ENCODE data around the gene PRKCA. TPM values are rescaled to one million over a fixed set of nuclear protein-coding genes. Genes with fewer than 3 reads are reported as not detected.

The PRKCA gene
- total and polyA plus RNA-seq, 10 of the 15 experiments (the other 5 are each of a cell fraction or from before 2014, with no cell fraction given): 0.11 to 14.6 (median 0.72) TPM

GRCh38 chr17:66667491-66668030 lies 365.1 kb downstream of the PRKCA start (continued):
- peak; percentile 79; the same call in 1 of the 2 replicates for TF ChIP-seq ZNF687 (IDR thresholded peaks at IDR 0.05)
- TF ChIP-seq TCF7 (IDR thresholded peaks at IDR 0.05; ENCODE audit: borderline replicate concordance): peak; percentile 98
- TF ChIP-seq PAX5 (IDR thresholded peaks at IDR 0.05; ENCODE audit: borderline replicate concordance, low read depth, low read length): 0 out of 2 replicates have a peak, but pooled peaks have one; percentile 10
- peak; percentile 78 for TF ChIP-seq IKZF1 (conservative IDR thresholded peaks at IDR 0.05)
- TF ChIP-seq, protein P1, sequence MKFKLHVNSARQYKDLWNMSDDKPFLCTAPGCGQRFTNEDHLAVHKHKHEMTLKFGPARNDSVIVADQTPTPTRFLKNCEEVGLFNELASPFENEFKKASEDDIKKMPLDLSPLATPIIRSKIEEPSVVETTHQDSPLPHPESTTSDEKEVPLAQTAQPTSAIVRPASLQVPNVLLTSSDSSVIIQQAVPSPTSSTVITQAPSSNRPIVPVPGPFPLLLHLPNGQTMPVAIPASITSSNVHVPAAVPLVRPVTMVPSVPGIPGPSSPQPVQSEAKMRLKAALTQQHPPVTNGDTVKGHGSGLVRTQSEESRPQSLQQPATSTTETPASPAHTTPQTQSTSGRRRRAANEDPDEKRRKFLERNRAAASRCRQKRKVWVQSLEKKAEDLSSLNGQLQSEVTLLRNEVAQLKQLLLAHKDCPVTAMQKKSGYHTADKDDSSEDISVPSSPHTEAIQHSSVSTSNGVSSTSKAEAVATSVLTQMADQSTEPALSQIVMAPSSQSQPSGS (IDR thresholded peaks at IDR 0.05; ENCODE audit: low read length): 0 out of 2 replicates have a peak, but pooled peaks have one; percentile 21
- no peak for TF ChIP-seq BRCA1 (IDR thresholded peaks at IDR 0.05; ENCODE audit: low read depth, low read length)
- TF ChIP-seq NBN (IDR thresholded peaks at IDR 0.05): peak; percentile 85
- peak; percentile 22; the same call in 1 of the 2 replicates for TF ChIP-seq SPI1 (IDR thresholded peaks at IDR 0.05; ENCODE audit: borderline replicate concordance, insufficient read depth, low read depth, low read length)
- TF ChIP-seq, protein P2, sequence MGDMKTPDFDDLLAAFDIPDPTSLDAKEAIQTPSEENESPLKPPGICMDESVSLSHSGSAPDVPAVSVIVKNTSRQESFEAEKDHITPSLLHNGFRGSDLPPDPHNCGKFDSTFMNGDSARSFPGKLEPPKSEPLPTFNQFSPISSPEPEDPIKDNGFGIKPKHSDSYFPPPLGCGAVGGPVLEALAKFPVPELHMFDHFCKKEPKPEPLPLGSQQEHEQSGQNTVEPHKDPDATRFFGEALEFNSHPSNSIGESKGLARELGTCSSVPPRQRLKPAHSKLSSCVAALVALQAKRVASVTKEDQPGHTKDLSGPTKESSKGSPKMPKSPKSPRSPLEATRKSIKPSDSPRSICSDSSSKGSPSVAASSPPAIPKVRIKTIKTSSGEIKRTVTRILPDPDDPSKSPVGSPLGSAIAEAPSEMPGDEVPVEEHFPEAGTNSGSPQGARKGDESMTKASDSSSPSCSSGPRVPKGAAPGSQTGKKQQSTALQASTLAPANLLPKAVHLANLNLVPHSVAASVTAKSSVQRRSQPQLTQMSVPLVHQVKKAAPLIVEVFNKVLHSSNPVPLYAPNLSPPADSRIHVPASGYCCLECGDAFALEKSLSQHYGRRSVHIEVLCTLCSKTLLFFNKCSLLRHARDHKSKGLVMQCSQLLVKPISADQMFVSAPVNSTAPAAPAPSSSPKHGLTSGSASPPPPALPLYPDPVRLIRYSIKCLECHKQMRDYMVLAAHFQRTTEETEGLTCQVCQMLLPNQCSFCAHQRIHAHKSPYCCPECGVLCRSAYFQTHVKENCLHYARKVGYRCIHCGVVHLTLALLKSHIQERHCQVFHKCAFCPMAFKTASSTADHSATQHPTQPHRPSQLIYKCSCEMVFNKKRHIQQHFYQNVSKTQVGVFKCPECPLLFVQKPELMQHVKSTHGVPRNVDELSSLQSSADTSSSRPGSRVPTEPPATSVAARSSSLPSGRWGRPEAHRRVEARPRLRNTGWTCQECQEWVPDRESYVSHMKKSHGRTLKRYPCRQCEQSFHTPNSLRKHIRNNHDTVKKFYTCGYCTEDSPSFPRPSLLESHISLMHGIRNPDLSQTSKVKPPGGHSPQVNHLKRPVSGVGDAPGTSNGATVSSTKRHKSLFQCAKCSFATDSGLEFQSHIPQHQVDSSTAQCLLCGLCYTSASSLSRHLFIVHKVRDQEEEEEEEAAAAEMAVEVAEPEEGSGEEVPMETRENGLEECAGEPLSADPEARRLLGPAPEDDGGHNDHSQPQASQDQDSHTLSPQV (IDR thresholded peaks at IDR 0.05): 0 out of 2 replicates have a peak, but pooled peaks have one; percentile 54
- no peak for TF ChIP-seq ZBTB11 (CRISPR knock-in tag; IDR thresholded peaks at IDR 0.05)
- 0 out of 2 replicates have a peak, but pooled peaks have one; percentile 11 for TF ChIP-seq MEF2A (IDR thresholded peaks at IDR 0.05; ENCODE audit: insufficient read depth, low read depth, low read length)
- TF ChIP-seq BCL11A (IDR thresholded peaks at IDR 0.05; ENCODE audit: low read depth, low read length): peak; percentile 29; the same call in 1 of the 2 replicates
- peak; percentile 75 for TF ChIP-seq CBFB (IDR thresholded peaks at IDR 0.05; ENCODE audit: low read depth)
- TF ChIP-seq ZNF24 (IDR thresholded peaks at IDR 0.05): peak; percentile 52; the same call in 1 of the 2 replicates
- TF ChIP-seq HDGF (IDR thresholded peaks at IDR 0.05): no peak
- TF ChIP-seq POU2F2 (IDR thresholded peaks at IDR 0.05; ENCODE audit: borderline replicate concordance, low read depth, low read length): peak; percentile 41; the same call in 1 of the 3 replicates
- 0 out of 2 replicates have a peak, but pooled peaks have one; percentile 20 for TF ChIP-seq TCF12 (IDR thresholded peaks at IDR 0.05; ENCODE audit: low read depth, low read length)
- peak; percentile 75 for TF ChIP-seq ATF7 (IDR thresholded peaks at IDR 0.05; ENCODE audit: low read depth)

Data from GM12878 (cell line).